ENCODE measurements around the gene MMP3. TPM values are rescaled to one million over a fixed set of nuclear protein-coding genes. Genes with fewer than 3 reads are reported as not detected.
A peak's percentile ranks its signal among the peaks of the same experiment; 100 is the strongest.

MMP3 gene
- total RNA-seq, 1 experiment from 2014 or later: 0.05 TPM

GRCh38 chr11:102800767-102801166 lies 42.6 kb downstream of the MMP3 start:
- no peak for DNase-seq (ENCODE audit: low read depth, low spot score)
- in situ Hi-C loops (cut with HindIII; ENCODE audit: low pct_unique_long_range_greater_than_20kb, low sequenced_read_pairs): no loop called here

- DNase-seq (ENCODE audit: low read depth, low spot score): no peak
- in situ Hi-C loops (cut with HindIII; ENCODE audit: low pct_unique_long_range_greater_than_20kb, low sequenced_read_pairs): no loop called here
Measured at GRCh38 chr11:102799681-102800340, 43.6 kb downstream of the MMP3 start.

GRCh38 chr11:102798012-102798746 lies 45.2 kb downstream of the MMP3 start, which contains the start of gene MMP1:
MMP1 (minus strand) TSS chr11:102798160; CDS start chr11:102798092, 68 bp downstream.
- no peak for DNase-seq (ENCODE audit: low read depth, low spot score)
- in situ Hi-C loops (cut with HindIII; ENCODE audit: low pct_unique_long_range_greater_than_20kb, low sequenced_read_pairs): no loop called here

GRCh38 chr11:102794382-102794781 lies 49.0 kb downstream of the MMP3 start:
- DNase-seq (ENCODE audit: low read depth, low spot score): peak; percentile 69
- in situ Hi-C loops (cut with HindIII; ENCODE audit: low pct_unique_long_range_greater_than_20kb, low sequenced_read_pairs): no loop called here

GRCh38 chr11:102793677-102794290 lies 49.6 kb downstream of the MMP3 start:
- DNase-seq (ENCODE audit: low read depth, low spot score): no peak
- in situ Hi-C loops (cut with HindIII; ENCODE audit: low pct_unique_long_range_greater_than_20kb, low sequenced_read_pairs): no loop called here

- DNase-seq (ENCODE audit: low read depth, low spot score): no peak
- in situ Hi-C loops (cut with HindIII; ENCODE audit: low pct_unique_long_range_greater_than_20kb, low sequenced_read_pairs): no loop called here
Measured at GRCh38 chr11:102792604-102793003, 50.8 kb downstream of the MMP3 start.

- DNase-seq (ENCODE audit: low read depth, low spot score): no peak
- in situ Hi-C loops (cut with HindIII; ENCODE audit: low pct_unique_long_range_greater_than_20kb, low sequenced_read_pairs): no loop called here
Measured at GRCh38 chr11:102791271-102792036, 52.0 kb downstream of the MMP3 start.

GRCh38 chr11:102788334-102788995 lies 54.9 kb downstream of the MMP3 start:
- in situ Hi-C loops (cut with HindIII; ENCODE audit: low pct_unique_long_range_greater_than_20kb, low sequenced_read_pairs): no loop called here
- no peak for DNase-seq (ENCODE audit: low read depth, low spot score)

Other genes with a start within 250 kb of the MMP3 start
- not detected in 2 replicates for gene MMP20, start 218.3 kb downstream of the MMP3 start, total RNA-seq (2014; rRNA removed; shearing (Covaris generic))
- not detected in 2 replicates for gene MMP27, start 137.8 kb downstream of the MMP3 start, total RNA-seq (2014; rRNA removed; shearing (Covaris generic))
- gene MMP8, start 118.7 kb downstream of the MMP3 start, total RNA-seq (2014; rRNA removed; shearing (Covaris generic)): 30.1 and 31.6 TPM in 2 replicates
- gene MMP10, start 63.0 kb downstream of the MMP3 start, total RNA-seq (2014; rRNA removed; shearing (Covaris generic)): not detected in 2 replicates
- 4.6 and 5.5 TPM in 2 replicates for gene MMP1, start 45.4 kb downstream of the MMP3 start, total RNA-seq (2014; rRNA removed; shearing (Covaris generic))
- not detected in 2 replicates for gene MMP12, start 31.4 kb upstream of the MMP3 start, total RNA-seq (2014; rRNA removed; shearing (Covaris generic))
- gene MMP13, start 112.1 kb upstream of the MMP3 start, total RNA-seq (2014; rRNA removed; shearing (Covaris generic)): not detected in 2 replicates
- 54.2 and 64.4 TPM in 2 replicates for gene DCUN1D5, start 248.6 kb upstream of the MMP3 start, total RNA-seq (2014; rRNA removed; shearing (Covaris generic))

Measured in SK-MEL-5 (cell line).